ENCODE measurements around the gene HDAC4. TPM values are rescaled to one million over a fixed set of nuclear protein-coding genes. Genes with fewer than 3 reads are reported as not detected.

Gene HDAC4
- total and polyA plus RNA-seq, 10 of the 15 experiments (the other 5 are each of a cell fraction or from before 2014, with no cell fraction given): 0.22 to 15.7 (median 4.8) TPM

GRCh38 chr2:239024226-239024625 is 376.6 kb downstream of the HDAC4 start:
- Histone ChIP-seq H4K20me1 (ENCODE audit: control insufficient read depth, insufficient read depth) (no peaks in the 10 kb centered on the region), H2AFZ (ENCODE audit: control insufficient read depth, low read depth, low read length) (no peak overlapping the region), H3K4me1 (ENCODE audit: control insufficient read depth, insufficient read depth, low read length) (no peaks in the 10 kb centered on the region), H3K36me3 (ENCODE audit: control insufficient read depth in 2 of 2, insufficient read depth in 2 of 2, low read length in 1 of 2) (no peaks in the 10 kb centered on the region), H3K79me2 (ENCODE audit: control insufficient read depth, insufficient read depth, low read length) (no peaks in the 10 kb centered on the region), H3K4me2 (ENCODE audit: control insufficient read depth, insufficient read depth) (no peak overlapping the region), H3K9me3 (replicated peaks; ENCODE audit: control insufficient read depth, insufficient read depth, low read length) (no peaks in the 10 kb centered on the region; the same call in 2 of the 3 replicates), H3K27ac (ENCODE audit: control insufficient read depth, insufficient read depth) (no peak overlapping the region), H3K27me3 (replicated peaks in 1 of 2; ENCODE audit: control insufficient read depth in 2 of 2, insufficient read depth in 2 of 2, low read length in 1 of 2) (peaks cover 0 to 1% of the 10 kb centered on the region in 2 experiments; a peak in 2 of 4 replicates), H3K4me3 (no peak overlapping the region), H3K9ac (ENCODE audit: control insufficient read depth, insufficient read depth, low read length) (no peak overlapping the region)
- CTCF ChIA-PET: no interaction called here
- in situ Hi-C loops (cut with MboI) (no loop called here), intact Hi-C loops (cut with micrococcal nuclease; ENCODE audit: unreplicated experiment) (no loop called here)
- no peak for ATAC-seq
- RAD21 ChIA-PET (ENCODE audit: unreplicated experiment): no interaction called here
- POLR2A ChIA-PET: no interaction called here
- 3% methylated on average over 7 of the region's 7 CpGs for WGBS (ENCODE audit: insufficient coverage, insufficient replicate concordance, low lambda C conversion rate, missing lambda C conversion rate)
- SMC1A ChIA-PET (ENCODE audit: uncharacterized antibody, unreplicated experiment): no interaction called here
- no peak for FAIRE-seq
- TF ChIP-seq ZBTB33 (IDR thresholded peaks at IDR 0.05) (no peak), ZNF384 (IDR thresholded peaks at IDR 0.05; ENCODE audit: borderline replicate concordance, low read depth, low read length) (no peak), NR2C1 (IDR thresholded peaks at IDR 0.05) (no peak), KLF5 (IDR thresholded peaks at IDR 0.05; ENCODE audit: partially characterized antibody) (no peak), ESRRA (IDR thresholded peaks at IDR 0.05; ENCODE audit: low read length) (no peak), PAX8 (IDR thresholded peaks at IDR 0.05) (no peak), POLR2AphosphoS2 (IDR thresholded peaks at IDR 0.05; ENCODE audit: low read depth, low read length) (no peak), RUNX3 (IDR thresholded peaks at IDR 0.05; ENCODE audit: low read length) (no peak), GATAD2B (conservative IDR thresholded peaks at IDR 0.05; ENCODE audit: low read depth) (no peak), ZNF207 (IDR thresholded peaks at IDR 0.05; ENCODE audit: borderline replicate concordance) (no peak), SMARCA5 (IDR thresholded peaks at IDR 0.05) (no peak), E2F4 (IDR thresholded peaks at IDR 0.05; ENCODE audit: low read depth, low read length) (no peak), E4F1 (IDR thresholded peaks at IDR 0.05; ENCODE audit: borderline replicate concordance, partially characterized antibody) (no peak), CREB1 (IDR thresholded peaks at IDR 0.05; ENCODE audit: low read depth) (no peak), SMAD1 (IDR thresholded peaks at IDR 0.05; ENCODE audit: low read depth, partially characterized antibody) (no peak), HSF1 (IDR thresholded peaks at IDR 0.05; ENCODE audit: low read depth, low read length) (no peak)
- BruUV-seq (replicated peaks): no TSS peak
- DNase-seq (ENCODE audit: low read depth, low spot score): no peak

All from GM12878 (cell line).